GM18511 (cell line): ENCODE results near the gene ERC2.
A peak's percentile ranks its signal among the peaks of the same experiment; 100 is the strongest.

Experiments
- ATAC-seq: cut with Tn5 transposase; IDR thresholded peaks from one replicate; pipeline ENCODE4 v1.9.1; 2021; ENCODE audit warnings: mild to moderate bottlenecking, moderate library complexity; ENCODE audit not compliant: unreplicated experiment

ERC2 gene

DNA sequence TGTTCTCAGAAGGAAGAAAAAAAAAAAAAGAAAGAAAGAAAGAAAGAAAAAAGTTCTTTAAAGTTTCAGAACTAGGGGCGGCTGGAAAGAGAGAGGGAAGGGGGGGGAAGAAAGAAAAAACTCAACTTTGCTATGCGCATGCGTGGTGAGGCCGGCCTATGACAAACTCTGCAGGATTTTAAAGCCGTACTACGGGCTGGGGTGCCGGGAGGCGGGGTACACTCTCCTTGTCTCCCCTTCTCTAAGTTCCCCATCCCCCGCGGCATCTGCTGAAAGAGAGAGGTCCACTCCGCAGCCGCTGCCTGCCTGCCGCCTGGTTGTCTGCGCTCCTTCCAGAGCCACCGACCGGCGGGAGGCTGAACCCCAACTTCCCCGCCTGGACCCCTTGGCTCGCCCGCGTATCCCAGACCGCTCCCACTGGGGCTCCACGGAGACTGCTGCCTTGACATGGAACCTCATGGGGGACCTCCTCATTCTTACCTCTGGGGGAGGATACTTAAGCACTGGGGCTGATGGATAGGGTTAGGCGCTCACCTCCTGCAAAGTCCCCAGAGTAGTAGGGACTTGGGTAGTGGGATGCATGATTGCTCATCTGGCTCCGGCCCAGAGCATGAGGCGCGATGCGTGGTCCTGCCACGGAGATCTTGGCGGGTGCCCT lies 979.7 kb downstream of the ERC2 start:
- peak; percentile 43 for ATAC-seq

DNA sequence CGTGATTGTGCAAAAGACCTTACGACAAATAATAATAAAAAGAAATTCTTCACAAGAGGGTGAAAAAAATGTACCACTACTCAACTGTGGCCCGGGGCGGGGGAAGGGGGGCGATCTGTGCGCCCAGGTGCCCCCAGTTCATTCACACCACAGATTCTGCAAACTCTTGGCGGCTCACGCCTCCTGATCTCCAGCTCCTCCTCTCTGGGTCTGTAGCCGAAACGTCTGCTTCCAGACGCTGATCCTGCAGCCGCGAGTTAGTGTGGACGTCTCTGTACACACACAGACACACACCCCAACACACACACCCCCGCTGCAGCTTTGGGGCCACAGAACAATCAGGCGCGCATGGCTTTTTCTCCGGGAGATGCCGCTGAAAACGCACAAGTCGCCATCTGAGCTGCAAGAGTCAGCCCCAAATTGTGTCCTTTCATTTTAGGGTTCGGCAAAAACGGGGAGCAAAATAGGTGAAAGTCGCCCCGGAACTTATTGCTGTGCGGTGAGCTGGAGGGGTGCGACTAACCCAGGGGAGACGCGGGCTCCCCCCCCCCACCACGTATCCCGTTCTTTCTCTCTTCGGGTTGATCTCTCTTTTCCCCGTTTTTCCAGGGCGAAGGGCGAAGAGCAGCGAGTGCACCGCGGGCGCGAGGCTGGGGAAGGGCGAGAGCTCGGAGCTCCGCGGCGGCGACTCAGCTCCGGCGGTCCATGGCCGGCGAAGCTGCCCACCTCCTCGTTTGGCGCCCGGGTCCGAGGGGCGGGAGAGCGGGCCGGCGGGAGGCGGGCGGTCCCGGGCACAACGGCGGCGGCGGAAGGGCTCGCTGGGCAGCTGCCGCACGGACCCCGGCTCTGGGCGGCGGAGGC lies 980.7 kb downstream of the ERC2 start:
- ATAC-seq = no peak

DNA sequence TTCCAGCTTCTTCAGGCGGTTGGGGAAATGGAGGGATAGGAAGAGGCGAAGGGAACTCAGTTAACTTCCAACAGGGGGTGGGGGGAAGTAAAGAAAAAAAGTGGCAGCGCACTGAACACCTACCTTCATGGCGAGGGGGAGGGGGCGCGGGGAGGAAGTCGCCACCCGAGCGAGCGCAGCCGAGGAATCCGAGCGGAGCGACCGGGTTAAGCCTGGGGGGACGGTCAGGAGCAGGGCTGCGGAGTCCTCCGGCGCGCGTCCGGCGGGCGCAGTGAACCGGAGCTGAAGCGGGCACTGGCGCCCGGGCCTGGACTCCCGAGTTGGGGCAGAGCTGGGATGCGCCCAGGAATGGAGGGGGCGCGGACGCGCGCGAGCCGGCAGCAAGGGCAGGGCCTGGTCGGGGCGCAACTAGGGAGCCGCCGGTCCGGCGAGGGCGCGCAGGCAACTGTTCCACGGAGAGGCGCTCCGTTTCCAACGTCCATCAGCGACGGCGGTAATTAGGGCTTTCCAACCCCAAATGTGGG lies 981.3 kb downstream of the ERC2 start, which contains the start of gene WNT5A:
TSS of gene WNT5A (minus strand) at position 450 of the 524 bp plus-strand sequence. CDS start at position 129, 321 bp downstream.
- no peak for ATAC-seq

GRCh38 chr3:55486101-55486856 lies 982.0 kb downstream of the ERC2 start:
- ATAC-seq = no peak

DNA sequence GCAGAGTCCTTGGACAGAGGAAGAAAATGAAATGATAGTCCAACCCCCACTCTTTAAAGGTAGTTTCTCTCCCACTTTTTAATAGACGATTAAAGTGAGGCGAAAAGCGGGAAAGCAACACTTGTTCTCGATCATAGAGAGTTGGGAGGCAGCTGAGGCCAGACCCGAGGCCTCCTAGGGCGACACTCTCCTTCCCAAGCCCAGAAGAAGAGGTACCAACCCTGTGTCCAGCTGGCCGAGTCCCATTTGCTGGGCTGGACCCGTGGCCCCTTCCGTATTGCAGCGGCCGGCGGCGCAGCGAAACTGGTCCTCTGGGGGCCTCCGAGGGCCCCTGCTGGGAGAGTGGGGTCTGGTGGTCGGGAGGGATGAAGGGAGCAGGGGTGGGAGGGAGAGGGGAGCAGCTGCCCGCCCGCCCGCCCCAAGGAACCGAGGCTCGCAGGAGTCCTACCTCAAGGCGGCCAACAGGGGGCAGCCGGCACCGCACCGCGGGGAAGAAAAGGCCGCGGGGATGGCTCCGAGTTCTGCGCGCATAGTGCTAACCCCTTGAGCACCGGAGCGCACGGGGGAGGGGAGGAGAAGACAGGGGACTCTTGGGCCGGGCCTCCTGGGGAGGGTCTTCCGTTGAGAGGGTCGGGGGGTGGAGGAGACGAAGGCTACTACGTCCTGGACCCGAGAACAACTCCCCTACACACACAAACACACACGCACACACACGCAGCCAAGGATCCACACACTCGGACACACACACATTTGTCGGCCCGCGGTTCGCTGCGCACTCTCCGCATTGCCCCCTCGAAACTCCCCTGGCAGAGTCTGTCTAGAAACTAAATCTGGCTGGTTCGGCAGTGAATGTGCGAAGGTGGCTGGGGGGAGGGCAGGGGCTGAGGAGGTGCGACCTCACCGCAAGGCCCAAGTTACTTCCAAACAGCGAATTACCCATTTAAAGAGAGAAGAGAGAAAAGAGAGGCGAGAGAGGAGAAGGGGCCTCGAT lies 983.2 kb downstream of the ERC2 start:
- ATAC-seq = peak; percentile 65

DNA sequence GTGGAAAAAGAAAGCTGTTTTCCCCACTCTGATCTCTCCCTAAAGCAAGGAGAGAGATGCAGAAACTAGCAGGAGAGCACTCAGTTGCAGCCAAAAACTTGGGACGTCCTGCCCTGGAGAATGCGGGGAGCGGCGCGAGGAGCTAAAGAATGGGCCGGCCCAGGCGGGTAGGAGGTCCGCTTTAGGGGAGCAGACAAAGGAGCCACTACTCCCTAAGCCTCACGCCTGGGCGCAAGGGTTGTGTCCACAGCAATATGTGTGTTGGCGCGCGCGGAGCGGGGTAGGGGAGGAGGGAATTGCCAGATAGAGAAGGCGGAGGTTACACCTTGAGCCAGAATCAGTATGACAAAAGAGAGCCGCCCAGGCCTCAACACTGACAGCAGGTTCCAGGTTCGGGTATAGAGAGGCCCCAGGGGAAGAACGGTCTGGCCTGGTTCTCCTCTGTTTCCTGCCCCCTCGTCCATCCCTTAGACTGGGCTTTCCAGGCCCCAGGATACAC lies 984.0 kb downstream of the ERC2 start:
- ATAC-seq = no peak

DNA sequence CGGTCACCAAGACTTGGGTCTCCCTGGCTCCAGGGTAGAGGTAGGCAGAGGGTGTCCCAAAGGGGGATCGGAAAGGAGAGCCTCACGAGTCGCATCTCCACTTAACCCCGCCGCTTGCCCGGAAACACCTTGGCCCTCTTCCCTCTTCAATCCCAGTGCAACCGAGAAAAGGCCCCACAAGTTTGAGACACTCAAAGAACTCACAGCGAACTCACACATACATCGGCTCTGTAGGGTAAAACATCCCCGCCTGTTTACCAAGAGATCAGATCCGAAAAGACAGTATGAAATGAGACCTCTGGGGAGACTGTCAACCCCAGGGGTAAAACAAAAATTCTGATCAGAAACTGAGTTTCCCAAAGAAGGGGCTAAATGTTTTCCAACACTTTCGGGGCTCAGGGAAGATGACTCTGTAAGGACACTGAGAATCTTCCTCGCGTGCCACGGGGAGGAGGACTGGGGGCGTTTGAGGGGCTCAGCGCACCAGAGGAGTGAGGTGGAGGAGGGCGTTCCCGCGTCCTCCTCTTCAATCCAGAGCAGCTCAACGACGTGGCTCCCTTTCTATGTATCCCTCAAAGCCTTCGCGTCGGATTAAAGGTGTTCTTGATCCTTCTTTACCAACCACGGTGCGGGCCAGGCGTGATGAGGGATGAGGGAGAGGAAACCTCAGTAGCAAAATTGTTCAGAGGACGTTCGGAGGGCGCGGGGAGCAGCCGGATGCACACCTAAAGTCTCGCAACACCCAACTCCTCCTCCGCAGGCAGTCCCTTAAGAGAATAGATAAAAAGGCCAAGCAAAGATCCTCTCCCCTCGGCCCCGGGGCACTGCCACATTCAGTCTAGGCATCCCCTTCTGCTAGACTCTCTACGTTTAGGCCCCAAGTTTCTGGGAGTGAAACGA lies 984.8 kb downstream of the ERC2 start:
- ATAC-seq = no peak

DNA sequence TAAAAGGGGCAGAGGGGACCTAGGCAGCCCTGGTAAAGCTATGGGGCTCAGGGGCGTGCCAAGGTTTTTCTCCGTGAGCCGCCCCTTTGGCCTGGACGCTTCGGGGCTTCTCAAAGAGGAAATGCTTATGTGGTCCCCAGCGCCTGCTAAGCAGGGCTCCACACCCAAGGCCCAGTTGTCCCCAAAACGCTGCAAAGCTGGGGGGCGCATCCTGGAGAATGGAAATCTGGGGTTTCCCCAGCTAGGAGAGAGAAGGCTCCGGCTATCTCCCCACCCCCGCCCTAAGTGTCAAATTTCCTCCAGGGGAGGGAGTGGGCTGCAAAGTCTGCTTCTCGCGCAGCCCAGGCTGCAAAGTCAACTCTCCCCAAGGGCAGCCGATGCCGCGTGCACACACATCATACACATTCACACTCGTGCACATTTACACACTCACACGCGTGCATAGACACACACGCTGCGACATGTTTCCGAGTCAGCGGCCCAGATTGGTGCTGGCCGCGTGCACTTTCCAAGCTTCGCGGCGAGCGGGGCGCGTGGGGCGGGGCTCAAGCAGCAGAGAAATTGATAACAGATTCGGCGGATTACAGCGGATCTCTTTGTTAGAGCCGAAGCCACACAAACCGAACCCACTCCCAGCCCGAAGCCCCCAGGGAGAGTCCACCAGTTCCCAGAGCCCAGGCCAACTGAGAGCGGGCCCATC lies 985.6 kb downstream of the ERC2 start:
- ATAC-seq = no peak

GRCh38 chr3:55481744-55482495 lies 986.3 kb downstream of the ERC2 start:
- ATAC-seq = no peak

- ATAC-seq = no peak
Measured at GRCh38 chr3:55480911-55481743, 987.1 kb downstream of the ERC2 start.

- no peak for ATAC-seq
Measured at GRCh38 chr3:55477306-55478303, 990.7 kb downstream of the ERC2 start.

DNA sequence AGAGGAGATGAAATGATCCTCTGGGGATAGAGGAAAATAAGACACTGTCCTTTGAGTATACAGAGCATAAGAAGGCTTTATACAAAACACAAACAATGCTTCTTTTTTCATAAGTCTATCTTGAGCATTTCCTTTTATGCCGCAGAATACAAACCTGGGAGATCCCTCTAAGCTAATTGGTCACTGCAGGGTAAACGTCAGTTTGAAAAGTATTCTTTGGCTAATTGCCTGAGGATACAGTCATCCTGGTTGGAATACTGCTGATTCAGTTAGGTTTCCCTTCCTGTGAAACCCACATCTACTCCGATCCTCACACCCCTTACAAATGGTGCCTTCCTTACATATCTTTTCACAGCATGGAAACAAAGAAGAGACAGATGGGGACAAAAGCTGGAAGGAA lies 991.8 kb downstream of the ERC2 start:
- no peak for ATAC-seq

DNA sequence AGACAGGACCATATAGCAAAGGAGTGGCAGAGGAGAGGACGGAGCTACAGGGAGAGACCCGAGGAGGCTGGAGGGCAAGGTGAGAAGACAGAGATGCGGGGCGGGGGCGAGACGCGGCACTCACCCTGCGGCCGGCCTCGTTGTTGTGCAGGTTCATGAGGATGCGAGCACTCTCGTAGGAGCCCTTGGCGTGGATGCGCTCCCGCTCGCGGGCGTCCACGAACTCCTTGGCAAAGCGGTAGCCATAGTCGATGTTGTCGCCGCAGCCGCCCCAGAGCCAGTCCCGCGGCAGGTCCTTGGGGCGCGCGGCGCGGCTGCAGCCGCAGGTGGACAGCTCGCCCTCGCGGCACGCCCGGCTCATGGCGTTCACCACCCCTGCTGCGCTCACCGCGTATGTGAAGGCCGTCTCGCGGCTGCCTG lies 994.0 kb downstream of the ERC2 start:
- ATAC-seq = no peak

DNA sequence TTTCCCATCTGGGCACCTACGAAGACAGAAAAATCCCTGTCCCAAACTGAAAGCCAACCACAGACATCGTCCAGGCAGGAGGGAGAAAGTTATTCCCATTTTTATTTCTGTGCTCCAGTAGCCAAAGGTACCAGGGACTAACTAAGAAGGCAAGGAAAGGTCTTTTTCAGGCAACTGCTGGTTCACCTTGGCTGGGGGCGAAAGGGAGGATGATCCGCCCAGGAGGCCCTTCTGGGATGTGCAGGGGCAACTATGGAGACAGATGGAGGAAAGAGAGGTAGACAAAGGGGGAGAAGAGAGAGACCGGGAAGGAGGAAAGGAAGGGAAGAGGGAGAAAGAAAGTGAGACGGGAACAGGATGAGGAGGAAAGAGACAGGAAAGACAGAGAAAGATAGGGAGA lies 994.5 kb downstream of the ERC2 start:
- ATAC-seq = no peak

DNA sequence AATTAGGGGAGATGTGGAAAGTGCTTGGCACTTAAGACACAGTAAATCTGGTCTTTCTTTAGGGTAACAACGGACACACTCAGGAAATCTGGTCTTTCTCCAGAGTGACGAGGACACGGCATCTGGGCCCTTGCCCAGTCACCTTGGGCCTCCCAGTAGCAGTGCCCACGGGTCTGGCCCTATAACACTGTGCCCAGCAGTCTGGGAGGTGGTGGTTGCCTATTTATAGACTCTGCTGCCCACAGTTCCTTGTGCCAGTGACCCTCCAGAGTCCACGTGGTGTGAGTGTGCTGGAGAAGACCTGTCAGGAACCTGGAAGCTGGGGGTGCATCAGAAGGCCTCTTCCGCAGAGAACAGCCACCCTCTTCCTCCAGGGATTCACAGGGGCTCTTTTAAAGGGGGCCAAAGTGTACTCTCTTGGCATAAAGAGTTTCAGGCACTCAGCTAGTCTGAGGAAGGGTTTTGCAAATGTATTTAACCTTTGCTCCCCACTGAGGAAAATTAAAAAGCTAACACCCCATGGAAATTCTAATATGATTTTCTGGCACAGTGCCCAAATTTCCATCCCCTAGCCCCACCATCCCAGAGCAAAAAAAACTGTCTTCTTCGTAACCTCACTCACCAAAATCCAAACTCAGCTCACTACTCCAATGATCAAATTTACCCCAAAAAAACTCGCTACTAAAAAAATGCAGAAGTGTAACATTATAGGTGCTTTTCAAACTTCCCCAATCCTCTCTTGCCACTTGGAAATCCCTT lies 996.6 kb downstream of the ERC2 start:
- ATAC-seq = no peak
